Retinal pigment epithelial cell (primary cell): Measurements from ENCODE around the gene SAMD7.

ENCODE experiments used
- DNase-seq: peaks from one replicate; pipeline ENCODE4 v3.0.0-alpha.2; 2010; ENCODE audit warnings: low read depth
- H3K4me3 ChIP-seq: 2 replicates; pipeline ENCODE4 v1.5.1; 2011; ENCODE audit warnings: mild to moderate bottlenecking, low read length, control low read depth, moderate library complexity
- CTCF ChIP-seq: conservative IDR thresholded peaks from 2 replicates; pipeline ENCODE4 v1.5.1; 2011; ENCODE audit warnings: low read depth, low read length, control low read depth, inconsistent platforms

Gene SAMD7

GRCh38 chr3:169930843-169931242 is 19.5 kb downstream of the SAMD7 start:
- TF ChIP-seq CTCF: no peak
- DNase-seq: no peak
- no peak overlapping the region for H3K4me3 ChIP-seq

- TF ChIP-seq CTCF: no peak
- DNase-seq: no peak
- H3K4me3 ChIP-seq: no peak overlapping the region
Measured at GRCh38 chr3:169931747-169932520, 20.6 kb downstream of the SAMD7 start.

DNA sequence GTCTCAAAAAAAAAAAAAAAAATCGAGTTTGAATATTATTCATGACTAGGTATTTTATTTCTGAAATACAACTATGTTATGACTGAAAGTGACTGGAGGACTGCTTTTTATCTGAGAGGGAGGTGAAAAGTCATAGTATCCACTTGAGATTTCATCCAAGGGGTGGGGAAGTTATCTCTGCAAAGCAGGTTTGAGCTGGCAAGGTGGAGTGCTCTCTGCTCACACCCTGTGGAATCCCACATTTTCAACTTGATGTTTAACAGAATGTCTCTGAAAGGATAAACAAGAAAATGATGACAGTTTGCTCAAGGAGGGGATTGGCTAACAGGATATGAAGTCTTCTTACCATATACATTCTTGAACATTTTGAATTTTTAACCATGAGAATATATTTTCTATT is 27.9 kb downstream of the SAMD7 start:
- no peak for DNase-seq
- no peak overlapping the region for H3K4me3 ChIP-seq
- no peak for TF ChIP-seq CTCF

GRCh38 chr3:169939751-169940150 is 28.4 kb downstream of the SAMD7 start:
- H3K4me3 ChIP-seq: no peak overlapping the region
- DNase-seq: no peak
- TF ChIP-seq CTCF: no peak

DNA sequence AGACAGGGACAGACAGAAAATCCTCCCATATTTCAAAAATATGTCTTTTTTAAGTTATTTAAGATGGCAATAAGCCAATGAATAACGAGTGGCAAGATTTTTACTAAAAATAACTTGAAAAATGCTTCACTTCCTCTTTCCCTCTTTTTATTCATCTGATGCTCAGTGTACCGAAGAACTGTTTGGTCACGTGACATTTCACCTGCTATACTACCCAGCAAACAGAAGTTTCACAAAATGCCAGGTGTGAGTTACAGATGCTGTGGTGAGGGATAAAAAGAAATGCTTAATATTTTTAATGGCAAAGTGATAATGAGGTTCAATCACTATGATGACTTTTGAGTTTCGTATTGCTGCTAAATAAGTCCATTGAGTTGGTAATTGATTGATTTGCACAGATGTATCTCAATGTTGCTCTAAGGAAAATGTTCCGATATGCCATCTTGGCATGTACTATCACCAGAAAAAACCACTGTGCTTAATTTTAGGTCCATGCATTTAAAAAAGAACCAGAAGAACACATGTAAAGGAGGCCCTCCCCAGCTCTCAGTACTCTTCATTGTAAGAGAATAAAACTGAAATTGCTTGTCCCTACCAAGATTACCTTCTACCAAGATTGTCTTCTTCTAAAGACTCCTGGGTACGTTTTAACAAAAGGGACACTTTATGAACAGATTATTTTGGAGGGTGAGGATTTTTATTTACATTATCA is 29.3 kb downstream of the SAMD7 start:
- no peak for DNase-seq
- no peak for TF ChIP-seq CTCF
- no peak overlapping the region for H3K4me3 ChIP-seq

DNA sequence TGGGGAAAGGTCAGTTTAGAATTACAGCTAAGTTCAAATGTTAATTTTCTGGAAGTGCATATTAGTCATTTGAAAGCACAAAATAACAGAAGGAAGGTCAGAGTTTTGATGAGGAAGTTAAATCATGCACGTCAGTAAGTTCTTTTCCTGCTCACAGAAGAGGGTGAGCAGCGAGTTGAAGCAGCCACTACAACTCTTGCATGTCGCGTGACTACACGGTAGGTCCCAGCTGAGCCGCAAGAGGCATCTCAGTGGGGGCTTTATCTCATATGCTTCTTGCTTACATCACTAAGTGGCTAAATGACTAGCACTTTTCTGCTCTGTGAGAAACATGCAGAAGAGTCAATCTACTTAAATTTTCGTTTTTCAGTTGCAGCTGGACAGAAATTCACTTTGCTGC is 33.9 kb downstream of the SAMD7 start:
- no peak for DNase-seq
- no peak overlapping the region for H3K4me3 ChIP-seq
- no peak for TF ChIP-seq CTCF

DNA sequence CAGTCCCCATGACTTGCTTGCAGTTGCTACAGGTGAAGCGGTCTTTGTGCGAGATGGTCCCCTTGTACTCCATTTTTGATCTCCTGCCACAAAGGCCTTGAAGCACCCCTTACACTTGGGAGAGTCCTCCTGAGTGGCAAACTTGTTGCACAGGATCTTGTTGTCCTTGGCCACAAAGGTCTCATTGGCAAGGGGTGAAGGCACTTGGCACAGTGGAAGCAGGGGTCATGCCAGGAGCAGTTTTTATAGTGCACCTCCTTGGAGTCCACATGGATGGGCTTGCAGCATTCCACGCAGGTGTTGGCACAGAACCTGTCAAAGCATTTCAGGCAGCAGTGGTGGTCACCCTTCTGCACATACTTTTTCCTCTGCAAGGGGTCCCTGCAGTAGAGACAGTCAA is 35.0 kb downstream of the SAMD7 start:
- no peak for DNase-seq
- TF ChIP-seq CTCF: no peak
- H3K4me3 ChIP-seq: no peak overlapping the region
